ENCODE data around the gene SRP14. TPM values are rescaled to one million over a fixed set of nuclear protein-coding genes. Genes with fewer than 3 reads are reported as not detected.
A peak's percentile ranks its signal among the peaks of the same experiment; 100 is the strongest.

SRP14 gene
- total RNA-seq, 2 donors from 2014 or later = 102 to 117 TPM

DNA sequence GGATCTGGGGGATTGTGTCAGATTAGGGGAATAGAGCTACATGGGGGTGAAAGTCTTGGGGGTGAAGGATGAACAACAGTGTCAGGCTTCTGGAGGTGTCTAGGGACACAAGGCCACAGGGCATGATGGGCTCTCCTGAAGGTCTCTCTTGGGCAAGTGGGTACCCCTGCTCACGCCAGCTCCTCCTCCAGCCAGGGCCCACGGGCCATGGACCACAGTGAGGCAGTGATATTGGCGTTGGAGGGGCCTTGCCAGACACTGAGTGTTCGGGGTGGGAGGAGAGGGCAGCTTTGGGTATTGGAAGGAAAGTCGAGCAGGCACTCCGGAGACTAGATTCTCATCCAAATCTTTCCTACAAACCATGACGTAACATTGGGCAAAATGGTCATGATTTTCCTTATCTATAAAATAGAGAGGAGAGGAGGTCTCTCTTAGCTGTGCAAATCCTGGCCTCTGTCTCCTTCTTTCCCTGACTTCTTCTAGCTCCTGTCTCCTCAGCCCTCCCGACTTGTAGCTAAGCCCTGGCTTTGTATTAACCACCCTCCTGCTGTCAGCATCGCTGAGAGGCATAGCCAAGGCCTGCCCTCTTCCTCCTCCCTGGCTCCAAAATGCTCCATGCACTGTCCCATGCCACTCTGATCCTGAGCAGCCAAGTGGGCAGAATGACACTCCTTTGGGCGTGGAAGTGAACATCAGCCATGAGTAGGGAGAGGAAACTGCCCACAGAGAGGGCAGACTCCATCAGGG is 24.0 kb upstream of the SRP14 start:
- no peak for ATAC-seq (replicated peaks in 1 of 2)
- Mint-ChIP-seq H3K27me3 (ENCODE audit: low read depth) (no peaks in the 10 kb centered on the region), H3K4me1 (ENCODE audit: low read depth) (peaks cover 37% of the 10 kb centered on the region), H3K27ac (no peak overlapping the region), H3K36me3 (ENCODE audit: insufficient read depth in 2 of 2) (peaks cover 0 to 2% of the 10 kb centered on the region in 2 donors), H3K4me3 (no peak overlapping the region), H3K9me3 (no peaks in the 10 kb centered on the region)
- no peak for DNase-seq

DNA sequence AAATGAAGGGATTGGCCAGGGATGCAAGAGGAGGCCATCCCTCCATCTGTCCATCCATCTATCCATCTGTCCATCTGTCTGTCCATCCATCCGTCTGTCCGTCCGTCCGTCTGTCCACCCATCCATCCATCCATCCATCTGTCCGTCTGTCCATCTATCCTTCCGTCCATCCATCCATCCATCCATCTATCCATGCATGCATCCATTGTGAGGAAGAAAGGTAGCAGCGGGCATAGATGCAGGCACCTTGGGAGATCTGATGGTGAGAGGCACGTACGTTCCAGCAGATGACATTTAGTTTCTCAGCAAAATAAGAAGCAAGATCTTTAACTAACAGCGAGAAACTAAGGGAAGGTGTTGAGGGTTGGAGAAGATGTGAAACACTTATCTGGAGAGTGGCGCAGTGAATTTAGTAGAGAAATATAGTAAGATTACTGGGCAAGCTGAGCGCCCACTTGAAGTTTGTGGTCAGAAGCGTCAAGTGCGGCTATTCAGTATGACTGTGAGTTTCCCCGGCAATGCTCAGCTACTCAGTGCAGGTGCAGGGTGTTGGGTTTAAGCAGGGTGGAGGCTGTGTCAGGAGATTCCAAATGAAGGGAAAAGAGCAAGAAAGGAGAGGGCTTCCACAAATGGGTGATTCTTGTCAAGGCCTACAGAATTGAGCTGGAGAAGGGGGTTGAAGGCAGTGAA is 22.4 kb upstream of the SRP14 start:
- peak; percentile 48 to 57 for DNase-seq
- H3K4me1 Mint-ChIP-seq (ENCODE audit: low read depth) = peaks cover 45% of the 10 kb centered on the region
- no peak overlapping the region for H3K4me3 Mint-ChIP-seq
- H3K27ac Mint-ChIP-seq = no peak overlapping the region
- peaks cover 0 to 2% of the 10 kb centered on the region in 2 donors for H3K36me3 Mint-ChIP-seq (ENCODE audit: insufficient read depth in 2 of 2)
- ATAC-seq (replicated peaks in 1 of 2) = peak; percentile 77 to 90
- no peaks in the 10 kb centered on the region for H3K9me3 Mint-ChIP-seq
- no peaks in the 10 kb centered on the region for H3K27me3 Mint-ChIP-seq (ENCODE audit: low read depth)

DNA sequence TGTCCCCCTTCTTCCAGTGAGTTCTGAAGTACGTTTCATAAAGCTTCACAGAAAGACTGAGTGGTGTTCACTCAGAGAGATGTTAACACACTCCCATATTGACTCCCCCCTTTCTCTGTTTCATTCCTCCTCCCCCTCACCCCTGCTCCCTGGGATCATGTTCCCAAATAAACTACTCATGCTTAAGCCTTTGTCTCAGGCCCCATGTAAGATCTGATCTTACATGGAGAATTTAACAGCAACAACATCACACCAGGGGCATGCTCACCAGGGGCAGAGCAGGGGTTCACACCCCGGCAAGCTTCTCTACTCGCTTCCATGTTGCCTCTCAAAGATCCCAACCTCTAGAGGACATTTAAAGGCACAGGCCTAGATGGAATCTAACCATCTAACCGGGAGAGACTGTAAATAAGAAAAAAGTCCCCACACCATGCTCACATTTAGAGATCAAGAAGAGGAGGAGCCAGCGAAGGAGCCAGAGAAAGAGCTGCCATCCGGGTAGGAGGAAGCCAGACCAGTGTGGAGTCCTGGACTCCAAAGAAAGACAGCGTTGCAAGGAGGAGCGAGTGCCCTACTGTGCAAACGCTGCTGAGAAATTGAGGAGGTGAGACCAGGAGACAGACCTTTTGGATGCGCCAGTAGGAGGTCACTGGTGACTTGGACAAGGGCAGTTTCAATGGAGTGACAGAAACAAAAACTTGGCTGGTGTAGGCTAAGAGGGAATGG is 21.4 kb upstream of the SRP14 start:
- Mint-ChIP-seq H3K4me1 (ENCODE audit: low read depth) (peaks cover 50% of the 10 kb centered on the region), H3K27me3 (ENCODE audit: low read depth) (no peaks in the 10 kb centered on the region), H3K36me3 (ENCODE audit: insufficient read depth in 2 of 2) (peaks cover 0 to 2% of the 10 kb centered on the region in 2 donors), H3K27ac (no peak overlapping the region), H3K4me3 (no peak overlapping the region), H3K9me3 (no peaks in the 10 kb centered on the region)
- no peak for ATAC-seq (replicated peaks in 1 of 2)
- no peak for DNase-seq

DNA sequence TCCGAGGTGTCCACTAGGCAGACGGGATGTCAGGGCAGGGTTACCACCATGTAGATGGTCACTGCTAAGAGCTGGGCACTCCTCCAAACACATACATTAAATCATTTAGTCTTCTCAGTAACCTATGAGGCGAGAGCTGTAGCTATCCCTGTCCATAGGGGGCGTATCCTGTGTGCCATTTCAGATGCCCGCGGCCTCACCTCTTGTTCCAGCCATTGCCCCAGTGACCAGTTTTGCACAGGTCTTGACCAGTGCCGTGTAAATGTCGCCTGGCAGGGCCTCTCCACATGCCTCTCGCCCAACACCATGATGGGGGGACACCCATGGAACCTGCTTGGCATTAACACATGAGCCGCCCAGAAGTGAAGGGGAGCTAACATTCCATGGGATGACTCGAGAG is 20.8 kb upstream of the SRP14 start:
- Mint-ChIP-seq H3K36me3 (ENCODE audit: insufficient read depth in 2 of 2) (peaks cover 0 to 2% of the 10 kb centered on the region in 2 donors), H3K27ac (no peak overlapping the region), H3K4me3 (no peak overlapping the region), H3K9me3 (no peaks in the 10 kb centered on the region), H3K4me1 (ENCODE audit: low read depth) (peaks cover 50% of the 10 kb centered on the region), H3K27me3 (ENCODE audit: low read depth) (no peaks in the 10 kb centered on the region)
- no peak for ATAC-seq (replicated peaks in 1 of 2)
- DNase-seq = no peak

DNA sequence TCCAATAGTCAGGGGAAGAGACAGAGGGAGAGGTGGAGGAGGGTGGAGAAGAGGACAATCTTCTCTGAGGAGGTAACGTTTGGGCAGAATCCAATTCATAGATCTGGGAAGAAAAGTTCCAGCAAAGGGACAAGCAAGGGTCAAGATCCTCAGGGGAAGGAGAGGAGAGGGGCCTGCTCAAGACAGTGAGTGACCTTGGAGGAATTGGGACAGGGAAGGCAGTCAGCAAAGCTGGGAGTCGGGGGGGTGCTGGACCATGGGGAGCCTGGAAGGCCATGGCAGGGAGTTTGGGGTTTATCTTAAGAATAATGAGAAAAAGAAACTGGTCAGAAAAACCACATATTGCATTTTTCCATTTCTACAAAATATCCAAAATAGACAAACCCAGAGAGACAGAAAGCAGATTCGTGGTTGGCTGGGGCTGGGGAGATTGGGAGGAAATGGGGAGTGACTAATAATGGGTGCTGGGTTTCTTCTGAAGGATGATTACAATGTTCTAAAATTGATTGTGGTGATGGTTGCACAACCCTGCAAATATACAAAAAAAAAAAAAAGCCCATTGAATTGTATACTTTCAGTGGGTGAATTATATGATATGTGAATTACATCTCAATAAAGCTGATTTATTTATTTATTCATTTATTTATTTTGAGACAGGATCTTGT is 19.6 kb upstream of the SRP14 start:
- H3K4me3 Mint-ChIP-seq = peak overlapping the region; percentile 17 to 56
- peaks cover 50% of the 10 kb centered on the region for H3K4me1 Mint-ChIP-seq (ENCODE audit: low read depth)
- no peaks in the 10 kb centered on the region for H3K27me3 Mint-ChIP-seq (ENCODE audit: low read depth)
- DNase-seq (no peak), ATAC-seq (replicated peaks in 1 of 2) (peak in 1 of 2 donors; percentile 17)
- H3K9me3 Mint-ChIP-seq = no peaks in the 10 kb centered on the region
- peaks cover 0 to 2% of the 10 kb centered on the region in 2 donors for H3K36me3 Mint-ChIP-seq (ENCODE audit: insufficient read depth in 2 of 2)
- no peak overlapping the region for H3K27ac Mint-ChIP-seq

DNA sequence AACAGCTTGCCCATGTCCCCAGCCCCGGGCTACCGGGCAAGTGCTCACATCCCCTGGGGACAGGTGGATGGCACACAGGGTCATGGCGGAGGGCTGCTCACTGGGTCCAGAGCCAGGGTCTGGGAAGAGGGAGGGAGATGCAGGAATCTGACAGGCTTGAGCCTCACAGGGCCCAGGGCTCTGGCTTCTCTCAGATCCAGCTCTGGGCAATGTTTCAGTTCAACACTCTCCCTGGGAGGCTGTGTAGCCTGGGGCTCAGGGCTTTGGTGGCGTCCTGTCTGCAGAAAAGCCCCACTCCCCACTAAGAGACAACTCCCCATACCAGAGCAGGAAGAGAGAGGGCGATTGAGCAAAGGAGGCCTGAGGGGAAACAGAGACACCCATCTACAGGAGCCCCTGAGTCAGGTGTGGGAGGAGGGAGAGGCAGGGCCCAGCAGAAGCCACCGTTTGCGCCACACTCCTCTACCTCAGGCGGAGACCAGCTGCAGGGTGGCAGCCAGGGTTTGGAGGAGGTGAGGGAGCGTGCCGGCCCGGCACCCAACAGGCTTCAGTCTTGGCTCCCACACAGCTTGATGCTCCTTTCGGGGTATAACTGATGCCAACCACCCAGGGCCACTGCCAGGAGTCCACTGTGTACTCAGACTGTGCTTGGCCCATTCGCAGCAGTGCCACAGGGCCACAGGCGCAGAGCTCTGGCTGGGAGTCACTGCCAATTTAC is 16.8 kb upstream of the SRP14 start:
- H3K9me3 Mint-ChIP-seq = no peaks in the 10 kb centered on the region
- H3K27me3 Mint-ChIP-seq (ENCODE audit: low read depth) = no peaks in the 10 kb centered on the region
- ATAC-seq (replicated peaks in 1 of 2) (peak; percentile 33 to 40), DNase-seq (peak in 1 of 2 donors; percentile 29)
- peaks cover 0 to 2% of the 10 kb centered on the region in 2 donors for H3K36me3 Mint-ChIP-seq (ENCODE audit: insufficient read depth in 2 of 2)
- H3K4me1 Mint-ChIP-seq (ENCODE audit: low read depth) = peaks cover 67% of the 10 kb centered on the region
- H3K4me3 Mint-ChIP-seq = peak overlapping the region in 1 of 2 donors; percentile 73
- no peak overlapping the region for H3K27ac Mint-ChIP-seq

DNA sequence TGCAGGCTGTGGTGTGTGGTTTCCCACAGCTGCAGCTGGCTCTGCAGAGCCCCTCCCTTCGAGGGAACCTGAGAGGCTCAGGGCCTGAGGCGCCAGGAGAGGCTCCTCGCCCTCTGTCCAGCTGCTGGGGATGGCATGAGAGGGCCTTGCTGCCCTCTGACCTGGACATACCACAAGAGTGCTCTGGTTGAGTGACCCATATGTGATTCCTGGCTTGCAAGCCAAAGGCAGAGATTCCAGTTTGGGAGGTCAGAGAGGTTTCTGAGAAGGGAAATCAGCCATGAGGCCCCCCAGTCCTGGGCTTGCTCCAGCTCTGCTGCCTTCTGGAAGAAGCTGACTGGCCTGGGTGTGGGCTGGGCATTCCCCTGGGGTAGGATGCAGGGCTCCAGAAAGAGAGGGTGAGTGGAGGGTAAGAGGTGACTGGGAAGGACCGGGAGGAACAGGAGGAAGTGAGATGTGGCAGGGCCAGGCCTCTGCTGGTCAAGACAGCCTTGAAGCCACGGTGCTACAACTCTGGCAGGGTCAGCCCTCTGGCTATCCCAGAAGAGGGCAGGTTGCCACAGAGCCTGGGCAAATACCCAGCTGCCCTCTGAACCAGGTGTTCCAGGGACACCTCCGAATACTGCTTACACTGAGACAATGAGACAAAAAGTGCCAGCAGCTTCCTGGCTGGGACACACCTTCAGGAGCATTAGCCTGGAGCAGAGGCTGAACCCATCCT is 16.0 kb upstream of the SRP14 start:
- H3K4me1 Mint-ChIP-seq (ENCODE audit: low read depth) = peaks cover 72% of the 10 kb centered on the region
- no peaks in the 10 kb centered on the region for H3K27me3 Mint-ChIP-seq (ENCODE audit: low read depth)
- peaks cover 0 to 3% of the 10 kb centered on the region in 2 donors for H3K9me3 Mint-ChIP-seq
- peaks cover 0 to 3% of the 10 kb centered on the region in 2 donors for H3K36me3 Mint-ChIP-seq (ENCODE audit: insufficient read depth in 2 of 2)
- peak overlapping the region; percentile 67 for H3K27ac Mint-ChIP-seq
- DNase-seq (peak; percentile 44 to 46), ATAC-seq (replicated peaks in 1 of 2) (peak; percentile 48 to 49)
- H3K4me3 Mint-ChIP-seq = peak overlapping the region; percentile 41 to 73

DNA sequence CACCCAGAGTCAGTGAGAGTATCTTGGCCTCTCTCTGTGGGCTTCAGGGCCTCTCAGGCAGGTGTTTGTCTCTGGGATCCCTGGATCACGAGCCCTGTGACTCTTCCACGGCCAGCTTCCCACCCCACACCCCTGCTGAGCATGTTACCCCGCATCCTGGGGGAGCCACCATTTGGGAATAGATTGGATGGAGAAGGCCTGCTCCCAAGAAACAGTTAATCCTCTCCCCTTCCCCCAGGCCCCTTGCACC is 15.5 kb upstream of the SRP14 start:
- Mint-ChIP-seq H3K36me3 (ENCODE audit: insufficient read depth in 2 of 2) (peaks cover 0 to 3% of the 10 kb centered on the region in 2 donors), H3K4me1 (ENCODE audit: low read depth) (peaks cover 76% of the 10 kb centered on the region), H3K9me3 (peaks cover 0 to 4% of the 10 kb centered on the region in 2 donors), H3K27ac (no peak overlapping the region), H3K4me3 (peak overlapping the region; percentile 41 to 73), H3K27me3 (ENCODE audit: low read depth) (no peaks in the 10 kb centered on the region)
- DNase-seq (no peak), ATAC-seq (replicated peaks in 1 of 2) (peak; percentile 41 to 47)

DNA sequence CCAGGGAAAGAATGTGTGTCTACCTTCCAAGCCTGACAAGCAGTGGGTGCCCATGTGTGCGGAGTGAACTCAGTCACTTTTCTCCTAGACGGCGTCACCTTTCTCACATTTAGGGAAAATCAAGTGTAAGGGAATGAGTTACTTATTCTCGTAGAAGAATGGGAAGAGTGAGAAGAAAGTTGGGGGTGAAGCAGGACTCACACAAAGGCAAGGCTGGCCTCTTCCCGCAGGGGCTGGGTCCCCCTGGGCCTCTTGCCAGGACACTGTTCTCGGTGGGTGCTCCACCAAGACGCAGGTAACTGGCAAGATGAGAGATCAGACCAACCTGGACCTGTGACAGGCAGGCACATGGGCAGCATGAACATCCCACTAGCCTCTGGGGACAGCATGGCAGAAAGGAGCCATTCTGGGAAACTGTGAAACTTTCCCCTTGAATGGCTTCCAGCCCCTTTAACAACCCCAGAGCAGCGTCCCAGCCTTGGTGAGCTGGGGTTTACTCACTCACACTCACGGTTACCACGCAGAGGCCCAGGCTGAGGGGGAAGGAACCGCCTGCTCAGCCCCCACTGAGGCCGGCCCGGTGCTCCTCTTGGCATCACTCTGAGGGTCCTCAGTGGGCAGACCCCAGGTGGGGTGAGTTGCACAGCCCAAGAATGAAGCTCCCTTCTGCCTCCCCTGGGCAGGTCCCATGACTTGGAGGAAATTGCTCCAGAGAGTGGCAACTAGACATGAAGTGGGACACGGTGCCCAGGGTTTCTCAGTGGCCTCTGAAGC is 15.0 kb upstream of the SRP14 start:
- Mint-ChIP-seq H3K4me3 (peak overlapping the region; percentile 41 to 73), H3K9me3 (peaks cover 0 to 4% of the 10 kb centered on the region in 2 donors), H3K36me3 (ENCODE audit: insufficient read depth in 2 of 2) (peaks cover 3% of the 10 kb centered on the region in 2 donors), H3K27me3 (ENCODE audit: low read depth) (no peaks in the 10 kb centered on the region), H3K27ac (no peak overlapping the region), H3K4me1 (ENCODE audit: low read depth) (peaks cover 82% of the 10 kb centered on the region)
- DNase-seq (peak; percentile 38 to 66), ATAC-seq (replicated peaks in 1 of 2) (peak; percentile 72 to 74)

DNA sequence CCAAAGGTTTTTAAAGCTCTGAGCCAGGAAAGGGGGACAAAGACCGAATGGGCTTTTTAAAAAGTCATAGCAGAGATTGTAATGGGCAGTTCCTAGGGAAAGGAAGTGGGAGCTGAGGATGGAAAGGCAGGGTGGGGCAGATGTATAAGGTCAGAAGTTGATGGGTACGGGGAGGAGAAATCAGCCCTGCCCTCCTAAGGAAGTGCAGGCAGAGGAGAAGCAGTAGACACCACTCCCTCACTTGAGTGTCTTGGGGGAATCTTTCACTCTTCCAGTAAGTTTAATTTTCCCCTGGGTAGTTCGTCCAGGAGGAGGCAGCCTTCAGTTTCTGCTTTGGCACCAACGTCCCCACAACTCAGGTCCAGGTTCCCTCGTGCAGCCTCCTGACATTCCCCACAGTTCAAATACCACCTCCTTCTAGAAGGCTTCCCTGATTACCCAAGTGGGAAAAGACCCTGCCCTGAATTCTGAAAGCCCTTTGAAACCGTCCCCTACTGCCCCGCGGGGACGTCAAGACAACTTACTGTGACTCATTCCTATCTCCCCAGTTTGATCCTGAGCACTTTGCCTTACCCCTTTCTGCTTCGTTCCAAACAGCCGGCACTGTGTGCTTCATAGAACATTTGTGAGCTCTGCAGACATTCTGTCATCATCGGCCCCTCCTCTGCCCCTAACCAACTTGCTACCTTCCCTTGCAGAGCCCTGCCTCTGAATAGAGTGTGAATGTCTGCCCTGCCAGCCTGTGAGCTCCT is 14.3 kb upstream of the SRP14 start:
- Mint-ChIP-seq H3K9me3 (peaks cover 0 to 4% of the 10 kb centered on the region in 2 donors), H3K27ac (no peak overlapping the region), H3K4me3 (peak overlapping the region; percentile 18 to 73), H3K4me1 (ENCODE audit: low read depth) (peaks cover 83% of the 10 kb centered on the region), H3K36me3 (ENCODE audit: insufficient read depth in 2 of 2) (peaks cover 3% of the 10 kb centered on the region in 2 donors), H3K27me3 (ENCODE audit: low read depth) (no peaks in the 10 kb centered on the region)
- ATAC-seq (replicated peaks in 1 of 2) = no peak
- no peak for DNase-seq

DNA sequence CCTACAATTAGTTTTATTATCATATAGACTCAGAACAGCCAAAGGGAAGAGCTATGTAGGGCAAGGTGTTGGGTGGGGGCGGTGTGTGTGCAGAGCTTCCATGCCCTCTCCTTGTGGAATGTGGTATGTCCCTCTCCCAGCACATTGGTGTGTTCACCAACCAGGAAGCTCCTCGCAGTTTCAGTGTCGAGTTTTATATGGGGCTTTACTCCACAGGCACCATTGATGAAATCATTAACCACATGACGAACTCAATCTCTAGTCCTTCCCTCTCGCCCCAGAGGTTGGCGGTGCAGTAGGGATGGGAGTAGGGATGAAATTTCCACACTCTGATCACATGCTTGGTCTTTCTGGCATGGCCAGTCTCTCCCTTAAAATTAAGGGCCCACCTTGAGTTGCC is 13.6 kb upstream of the SRP14 start:
- Mint-ChIP-seq H3K27ac (no peak overlapping the region), H3K4me1 (ENCODE audit: low read depth) (peaks cover 83% of the 10 kb centered on the region), H3K27me3 (ENCODE audit: low read depth) (no peaks in the 10 kb centered on the region), H3K4me3 (no peak overlapping the region), H3K36me3 (ENCODE audit: insufficient read depth in 2 of 2) (peaks cover 3% of the 10 kb centered on the region in 2 donors), H3K9me3 (peaks cover 0 to 4% of the 10 kb centered on the region in 2 donors)
- DNase-seq (no peak), ATAC-seq (replicated peaks in 1 of 2) (no peak)
